Astrocyte (in vitro differentiated cells and primary cell): ENCODE measurements around the gene DERL2.

Source experiments
- EZH2 ChIP-seq: IDR thresholded peaks from 2 replicates; pipeline ENCODE4 v1.6.1; 2012; ENCODE audit warnings: mild to moderate bottlenecking, low read length, inconsistent platforms; ENCODE audit not compliant: insufficient read depth
- TF ChIP-seq, protein P1 (sequence below): IDR thresholded peaks from 2 replicates; pipeline ENCODE4 v1.5.1; 2011; ENCODE audit warnings: low read depth, mild to moderate bottlenecking, inconsistent platforms, low read length, moderate library complexity; ENCODE audit not compliant: insufficient read depth

- no peak for TF ChIP-seq EZH2
- TF ChIP-seq, protein P1, sequence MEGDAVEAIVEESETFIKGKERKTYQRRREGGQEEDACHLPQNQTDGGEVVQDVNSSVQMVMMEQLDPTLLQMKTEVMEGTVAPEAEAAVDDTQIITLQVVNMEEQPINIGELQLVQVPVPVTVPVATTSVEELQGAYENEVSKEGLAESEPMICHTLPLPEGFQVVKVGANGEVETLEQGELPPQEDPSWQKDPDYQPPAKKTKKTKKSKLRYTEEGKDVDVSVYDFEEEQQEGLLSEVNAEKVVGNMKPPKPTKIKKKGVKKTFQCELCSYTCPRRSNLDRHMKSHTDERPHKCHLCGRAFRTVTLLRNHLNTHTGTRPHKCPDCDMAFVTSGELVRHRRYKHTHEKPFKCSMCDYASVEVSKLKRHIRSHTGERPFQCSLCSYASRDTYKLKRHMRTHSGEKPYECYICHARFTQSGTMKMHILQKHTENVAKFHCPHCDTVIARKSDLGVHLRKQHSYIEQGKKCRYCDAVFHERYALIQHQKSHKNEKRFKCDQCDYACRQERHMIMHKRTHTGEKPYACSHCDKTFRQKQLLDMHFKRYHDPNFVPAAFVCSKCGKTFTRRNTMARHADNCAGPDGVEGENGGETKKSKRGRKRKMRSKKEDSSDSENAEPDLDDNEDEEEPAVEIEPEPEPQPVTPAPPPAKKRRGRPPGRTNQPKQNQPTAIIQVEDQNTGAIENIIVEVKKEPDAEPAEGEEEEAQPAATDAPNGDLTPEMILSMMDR = no peak
Observed at GRCh38 chr17:5422505-5422904, 63.5 kb downstream of the DERL2 start.
